Heart left ventricle (tissue), 16 donors: Measurements from ENCODE around the gene AFDN. TPM values are rescaled to one million over a fixed set of nuclear protein-coding genes. Genes with fewer than 3 reads are reported as not detected.

Experiments used
- ATAC-seq, 4 donors: fragments of 200-7000 bp; cut with Tn5 transposase; one replicate each; pipeline ENCODE4 v1.9.1; 2020 to 2022; ENCODE audit warnings: moderate library complexity in 4 of 4, mild to moderate bottlenecking in 3 of 4, moderate number of reproducible peaks in 1 of 4
- DNase-seq, 5 donors: peaks; one replicate each; pipeline ENCODE4 v3.0.0-alpha.2; 2020
- H3K27ac ChIP-seq, 12 donors: fragments of 200-600 bp; sonication (generic) in 4 of 12; one replicate each; pipeline versions ENCODE4 v1.5.0 to v1.8.0; 2016 to 2022; ENCODE audit warnings: mild to moderate bottlenecking in 2 of 12
- H3K27me3 ChIP-seq, 9 donors: fragments of 200-600 bp; sonication (generic) in 2 of 9; one replicate each; pipeline versions ENCODE4 v1.5.1 to v1.8.0; 2016 to 2022; ENCODE audit warnings: mild to moderate bottlenecking in 3 of 9
- H3K36me3 ChIP-seq, 9 donors: fragments of 200-600 bp; sonication (generic) in 2 of 9; one replicate each; pipeline versions ENCODE4 v1.5.0 to v1.8.0; 2018 to 2022; ENCODE audit warnings: mild to moderate bottlenecking in 2 of 9
- H3K4me1 ChIP-seq, 12 donors: fragments of 200-600 bp; sonication (generic) in 4 of 12; one replicate each; pipeline versions ENCODE4 v1.5.0 to v1.8.0; 2016 to 2022; ENCODE audit warnings: mild to moderate bottlenecking in 3 of 12
- H3K4me3 ChIP-seq, 12 donors: fragments of 200-600 bp; sonication (generic) in 4 of 12; one replicate each; pipeline versions ENCODE4 v1.5.0 to v1.8.0; 2017 to 2022; ENCODE audit warnings: mild to moderate bottlenecking in 9 of 12, moderate library complexity in 4 of 12
- H3K9me3 ChIP-seq, 12 donors: fragments of 200-600 bp; sonication (generic) in 4 of 12; one replicate each; pipeline versions ENCODE4 v1.5.0 to v1.8.0; 2016 to 2022; ENCODE audit warnings: mild to moderate bottlenecking in 1 of 12
- POLR2A ChIP-seq, 2 donors: fragments of 450-650 bp; IDR thresholded peaks; one replicate each; pipeline ENCODE4 v1.6.1; 2017; ENCODE audit warnings: antibody characterized with exemption in 2 of 2, mild to moderate bottlenecking in 2 of 2, moderate library complexity in 2 of 2
- WGBS, 4 donors: extraction: QIAGEN DNeasy Blood & Tissue Kit in 2 of 4; methylation state at CpG; one replicate each; pipeline versions ENCODE4 v1.1.5 to v1.1.7; 2013 to 2018; 5-methylcytosine and 5-hydroxymethylcytosine counted together
- intact Hi-C, 10 donors: fragments of 100-400 bp; cut with DNase I; formaldehyde crosslinking; loops; one replicate each; pipeline versions ENCODE4 v1.11.1 to v1.14.2; 2022
- polyA plus RNA-seq, 2 donors: library from polyadenylated mRNA; stranded (reverse); fragments of 200-250 nt; gene quantifications; one replicate each; pipeline ENCODE4 v1.2.3, GENCODE V29; 2013
- total RNA-seq, 9 donors: library from RNA; depleted of rRNA in 2 of 9; stranded (reverse); fragments of >200 nt in 2 of 9; fragmentation: NEBNext Ultra II Directional in 3 of 9; extraction: Animal tissue kit (Norgen Biotek cat#: 25700) in 3 of 9; gene quantifications; one replicate each; pipeline versions ENCODE4 v1.1.0 to v1.2.4, GENCODE V29; 2016 to 2023
- TF ChIP-seq, protein P1 (sequence below), 12 donors: fragments of 200-600 bp; sonication (generic) in 4 of 12; IDR thresholded peaks; one replicate each; pipeline versions ENCODE4 v1.5.0 to v1.8.0; 2018 to 2022; ENCODE audit warnings: antibody characterized with exemption in 12 of 12, mild to moderate bottlenecking in 5 of 12
- donor health status: ischemic (EF 13 %, LVEDD 7.1; RV severe dilation, severe dysfunction).
- donor health status: healthy with polysubstance abuse.
- donor health status: DM: no; HTN: yes; CAD: no.
- donor health status: DM: no; HTN: no; CAD: no.
- donor health status: ischemic (EF 25% LVEDD 6.9; RV normal size, moderate dysfunction).
- donor health status: ischemic (EF 25% LVEDD 5.7; RV mildly dilated, moderate dysfunction).
- donor health status: healthy.
- donor health status: DM: yes; HTN: yes; CAD: no.
- donor health status: ischemic (EF 35%, LVEDD 5.7; RV mildly dilated, moderate dysfunction).
- donor health status: nonischemic (EF 11% LVEDD 7.7; RV severe dilation, severe dysfunction).
- donor health status: DM: yes; HTN: yes; CAD: no.
- donor health status: PGD.
- donor health status: ischemic (EF 29% LVEDD 5.4; RV normal size, mild dysfunction).
- donor health status: nonischemic (EF 23%, LVEDD 6.1; RV moderate dilation, normal function).

AFDN gene
- total and polyA plus RNA-seq, 11 donors = 27.6 to 100 (median 50.4) TPM

DNA sequence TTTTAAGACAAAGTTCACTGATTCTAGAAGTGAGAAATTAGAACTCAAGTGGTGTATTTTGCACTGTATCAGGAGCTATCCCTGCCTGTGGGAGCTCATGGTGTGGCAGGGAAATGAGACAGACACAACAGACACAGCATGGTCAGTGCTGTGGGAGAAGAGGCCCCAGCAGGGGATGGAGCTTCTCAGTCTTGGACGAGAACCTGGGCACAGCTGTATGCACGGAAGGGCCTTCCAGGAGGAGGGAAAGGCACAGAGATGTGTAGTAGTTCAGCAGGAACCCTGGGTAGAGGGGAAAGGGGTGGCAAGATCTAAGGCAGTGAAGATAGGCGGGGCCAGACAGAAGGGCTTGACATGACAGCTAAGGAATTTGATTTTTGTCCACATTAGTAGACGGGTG, 122.0 kb downstream of the AFDN start:
- WGBS, 4 donors = 70 to 86% (median 80%) methylated on average over 4 of the region's 4 CpGs

DNA sequence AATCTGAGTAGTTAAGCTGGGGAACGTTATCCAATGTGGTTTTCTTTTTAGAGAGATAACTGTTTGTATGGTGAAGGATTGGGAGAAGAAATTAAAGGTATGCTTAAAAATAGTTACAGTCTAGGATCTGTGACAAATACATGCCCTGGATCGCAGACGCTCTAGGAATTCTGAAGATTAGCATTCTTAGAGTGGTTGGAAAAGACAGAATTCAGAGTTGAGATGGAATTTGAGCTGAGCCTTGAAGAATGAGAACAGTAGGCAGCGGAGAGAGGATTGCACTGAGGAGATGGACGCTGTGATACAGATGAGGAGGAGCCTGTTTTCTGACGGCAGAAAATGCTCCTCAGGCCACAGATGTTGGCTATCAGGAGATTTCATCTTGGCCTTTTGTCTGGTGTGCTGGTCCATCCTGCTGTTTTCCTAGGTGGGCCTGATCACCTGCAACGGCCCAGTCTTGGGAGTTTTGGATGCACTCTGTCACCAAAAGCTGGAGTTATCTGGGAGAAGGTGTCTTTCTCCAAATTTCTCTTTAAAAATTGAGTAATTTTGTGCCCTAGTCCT, 122.5 kb downstream of the AFDN start:
- DNase-seq (no peak), ATAC-seq (no peak)
- intact Hi-C loops = loop anchor here in 1 of 10 donors (1.0 kb wide), 1 partner anchor 17 kb away; no protein-coding TSS in a partner anchor
- H3K4me3 ChIP-seq = no peak overlapping the region
- H3K27ac ChIP-seq = peak overlapping the region in 1 of 12 donors; percentile 5
- TF ChIP-seq POLR2A (IDR thresholded peaks at IDR 0.05) = no peak
- TF ChIP-seq, protein P1, sequence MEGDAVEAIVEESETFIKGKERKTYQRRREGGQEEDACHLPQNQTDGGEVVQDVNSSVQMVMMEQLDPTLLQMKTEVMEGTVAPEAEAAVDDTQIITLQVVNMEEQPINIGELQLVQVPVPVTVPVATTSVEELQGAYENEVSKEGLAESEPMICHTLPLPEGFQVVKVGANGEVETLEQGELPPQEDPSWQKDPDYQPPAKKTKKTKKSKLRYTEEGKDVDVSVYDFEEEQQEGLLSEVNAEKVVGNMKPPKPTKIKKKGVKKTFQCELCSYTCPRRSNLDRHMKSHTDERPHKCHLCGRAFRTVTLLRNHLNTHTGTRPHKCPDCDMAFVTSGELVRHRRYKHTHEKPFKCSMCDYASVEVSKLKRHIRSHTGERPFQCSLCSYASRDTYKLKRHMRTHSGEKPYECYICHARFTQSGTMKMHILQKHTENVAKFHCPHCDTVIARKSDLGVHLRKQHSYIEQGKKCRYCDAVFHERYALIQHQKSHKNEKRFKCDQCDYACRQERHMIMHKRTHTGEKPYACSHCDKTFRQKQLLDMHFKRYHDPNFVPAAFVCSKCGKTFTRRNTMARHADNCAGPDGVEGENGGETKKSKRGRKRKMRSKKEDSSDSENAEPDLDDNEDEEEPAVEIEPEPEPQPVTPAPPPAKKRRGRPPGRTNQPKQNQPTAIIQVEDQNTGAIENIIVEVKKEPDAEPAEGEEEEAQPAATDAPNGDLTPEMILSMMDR (IDR thresholded peaks at IDR 0.05) = no peak
- no peaks in the 10 kb centered on the region for H3K9me3 ChIP-seq
- 74 to 80% (median 78%) methylated on average over 7 of the region's 7 CpGs for WGBS, 4 donors
- no peaks in the 10 kb centered on the region for H3K27me3 ChIP-seq
- peaks cover 0 to 14% (median 0%) of the 10 kb centered on the region in 12 donors for H3K4me1 ChIP-seq
- peaks cover 0 to 100% (median 84%) of the 10 kb centered on the region in 9 donors for H3K36me3 ChIP-seq

More for the DNA sequence above, 122.0 kb downstream of the AFDN start:
- Histone ChIP-seq H3K27me3 (no peaks in the 10 kb centered on the region), H3K9me3 (no peaks in the 10 kb centered on the region), H3K27ac (peak overlapping the region in 1 of 12 donors; percentile 4), H3K4me1 (peaks cover 0 to 11% (median 0%) of the 10 kb centered on the region in 12 donors), H3K4me3 (no peak overlapping the region), H3K36me3 (peaks cover 0 to 100% (median 89%) of the 10 kb centered on the region in 9 donors)
- DNase-seq (no peak), ATAC-seq (no peak)
- intact Hi-C loops = loop anchor here in 1 of 10 donors (1.0 kb wide), 1 partner anchor 18 kb away; no protein-coding TSS in a partner anchor
- TF ChIP-seq, protein P1 (IDR thresholded peaks at IDR 0.05) = no peak
- TF ChIP-seq POLR2A (IDR thresholded peaks at IDR 0.05) = no peak

DNA sequence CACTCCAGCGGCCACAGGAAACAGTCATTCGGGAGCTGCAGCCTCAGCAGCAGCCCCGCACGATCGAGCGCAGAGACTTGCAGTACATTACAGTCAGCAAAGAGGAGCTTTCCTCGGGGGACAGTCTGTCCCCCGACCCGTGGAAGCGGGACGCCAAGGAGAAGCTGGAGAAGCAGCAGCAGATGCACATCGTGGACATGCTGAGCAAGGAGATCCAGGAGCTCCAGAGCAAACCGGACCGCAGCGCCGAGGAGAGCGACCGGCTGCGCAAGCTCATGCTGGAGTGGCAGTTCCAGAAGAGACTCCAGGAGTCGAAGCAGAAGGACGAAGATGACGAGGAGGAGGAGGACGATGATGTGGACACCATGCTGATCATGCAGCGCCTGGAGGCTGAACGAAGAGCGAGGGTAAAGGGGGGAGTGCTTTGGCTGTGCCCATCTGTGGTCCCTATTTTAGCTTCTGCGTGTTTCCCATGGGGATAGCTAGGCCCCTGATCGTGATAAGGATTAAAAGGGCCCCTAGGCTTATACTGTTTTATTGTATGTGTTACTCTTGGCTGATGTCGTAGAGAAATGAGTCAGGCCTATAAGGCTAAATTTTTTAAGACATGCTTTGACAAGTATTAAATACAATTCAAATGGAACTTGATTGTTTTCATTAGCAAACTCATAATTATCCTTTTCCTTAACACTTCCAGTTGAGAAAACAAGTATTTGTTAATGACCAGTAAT, 125.2 kb downstream of the AFDN start:
- peaks cover 0 to 99% (median 57%) of the 10 kb centered on the region in 9 donors for H3K36me3 ChIP-seq
- no peak for DNase-seq
- no peak for TF ChIP-seq POLR2A (IDR thresholded peaks at IDR 0.05)
- TF ChIP-seq, protein P1 (IDR thresholded peaks at IDR 0.05) = no peak

DNA sequence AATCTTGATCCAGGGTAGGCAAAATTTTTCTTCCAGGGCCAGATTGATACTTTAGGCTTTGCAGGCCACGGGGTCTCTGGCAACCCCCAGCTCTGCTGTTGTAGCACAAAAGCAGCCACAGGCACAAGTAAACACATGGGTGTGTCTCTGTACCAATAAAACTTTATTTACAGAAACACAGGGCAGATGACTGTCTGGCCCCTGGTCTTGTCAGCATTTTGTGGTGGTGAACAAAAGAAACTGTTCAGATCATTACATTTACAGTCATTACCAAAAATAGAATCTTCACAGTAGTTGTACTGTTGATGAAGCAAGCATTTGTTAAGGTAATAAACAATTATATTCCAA, 125.8 kb downstream of the AFDN start:
- Histone ChIP-seq H3K9me3 (no peaks in the 10 kb centered on the region), H3K4me3 (no peak overlapping the region), H3K27ac (no peak overlapping the region), H3K4me1 (peaks cover 0 to 28% (median 6%) of the 10 kb centered on the region in 12 donors), H3K36me3 (peaks cover 0 to 97% (median 55%) of the 10 kb centered on the region in 9 donors), H3K27me3 (no peaks in the 10 kb centered on the region)
- TF ChIP-seq POLR2A (IDR thresholded peaks at IDR 0.05) = no peak
- TF ChIP-seq, protein P1 (IDR thresholded peaks at IDR 0.05) = no peak
- 69 to 84% (median 82%) methylated on average over 1 of the region's 1 CpG for WGBS, 4 donors
- intact Hi-C loops = no loop called here
- ATAC-seq (no peak), DNase-seq (no peak)

More for the DNA sequence above, 125.2 kb downstream of the AFDN start:
- intact Hi-C loops = no loop called here
- WGBS, 4 donors = 79 to 95% (median 91%) methylated on average over 26 to 29 of the region's 29 CpGs
- no peak for ATAC-seq
- Histone ChIP-seq H3K27ac (no peak overlapping the region), H3K4me1 (peaks cover 0 to 22% (median 1%) of the 10 kb centered on the region in 12 donors), H3K9me3 (no peaks in the 10 kb centered on the region), H3K27me3 (no peaks in the 10 kb centered on the region), H3K4me3 (no peak overlapping the region)
